GM19238 (cell line): ENCODE measurements around the gene SPHK2.

Experiments used
- DNase-seq: peaks from one replicate; pipeline ENCODE4 v3.0.0; 2011; ENCODE audit warnings: low spot score; ENCODE audit not compliant: insufficient read length

Gene SPHK2

GRCh38 chr19:48603850-48604249 lies 15.5 kb upstream of the SPHK2 start:
- DNase-seq, result no peak

- DNase-seq, result no peak
Observed at GRCh38 chr19:48606463-48607358, 12.6 kb upstream of the SPHK2 start, which contains the start of gene SPACA4. TSS of gene SPACA4 (plus strand) at chr19:48606742. CDS start at chr19:48606979, 237 bp downstream.

- no peak for DNase-seq
Observed at GRCh38 chr19:48607359-48607755, 11.9 kb upstream of the SPHK2 start.

- peak; percentile 44 for DNase-seq
Observed at GRCh38 chr19:48608798-48609263, 10.5 kb upstream of the SPHK2 start.

GRCh38 chr19:48609571-48610108 lies 9.7 kb upstream of the SPHK2 start:
- no peak for DNase-seq

GRCh38 chr19:48611872-48612271 lies 7.4 kb upstream of the SPHK2 start:
- DNase-seq, result no peak

GRCh38 chr19:48613024-48613851 lies 6.1 kb upstream of the SPHK2 start:
- DNase-seq, result no peak

- DNase-seq, result no peak
Observed at GRCh38 chr19:48613852-48614435, 5.4 kb upstream of the SPHK2 start.

GRCh38 chr19:48614436-48615230 lies 4.7 kb upstream of the SPHK2 start, which contains the start of gene FAM83E:
TSS of gene FAM83E (minus strand) at chr19:48615076. CDS start at chr19:48613372, 1,704 bp downstream.
- DNase-seq, result no peak

- no peak for DNase-seq
Observed at GRCh38 chr19:48615231-48616040, 3.9 kb upstream of the SPHK2 start.

GRCh38 chr19:48616041-48616436 lies 3.3 kb upstream of the SPHK2 start:
- DNase-seq, result no peak

- no peak for DNase-seq
Observed at GRCh38 chr19:48616491-48617056, 2.7 kb upstream of the SPHK2 start.

- no peak for DNase-seq
Observed at GRCh38 chr19:48617146-48617937, 2.0 kb upstream of the SPHK2 start.

- no peak for DNase-seq
Observed at GRCh38 chr19:48618278-48618915, 909 bp upstream of the SPHK2 start.

- DNase-seq, result no peak
Observed at GRCh38 chr19:48619692-48620585, 633 bp downstream of the SPHK2 start.

GRCh38 chr19:48623556-48624066 lies 4.3 kb downstream of the SPHK2 start:
- DNase-seq, result no peak
